ENCODE data around the gene HNRNPH1. TPM values are rescaled to one million over a fixed set of nuclear protein-coding genes. Genes with fewer than 3 reads are reported as not detected.
A peak's percentile ranks its signal among the peaks of the same experiment; 100 is the strongest.

HNRNPH1 gene
- total and polyA plus RNA-seq, 2 experiments from 2014 or later: 410 to 715 TPM

DNA sequence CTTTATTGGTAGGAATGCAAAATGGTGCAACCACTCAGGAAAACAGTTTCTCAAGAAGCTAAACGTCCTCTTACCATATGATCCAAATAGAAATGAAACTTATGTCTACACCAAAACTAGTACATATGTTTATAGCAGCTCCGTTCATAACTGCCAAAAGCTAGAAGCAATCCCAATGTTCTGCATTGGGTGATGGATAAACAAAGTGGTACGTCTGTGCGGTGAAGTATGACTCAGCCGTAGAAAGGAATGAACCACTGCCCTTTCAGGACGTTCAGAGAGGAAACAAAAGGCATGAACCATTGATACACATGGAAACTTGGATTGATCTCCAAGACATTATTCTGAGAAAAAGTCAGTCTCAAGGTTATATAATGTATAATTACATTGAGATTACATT, 27.6 kb downstream of the HNRNPH1 start (continued):
- TF ChIP-seq, protein P1, sequence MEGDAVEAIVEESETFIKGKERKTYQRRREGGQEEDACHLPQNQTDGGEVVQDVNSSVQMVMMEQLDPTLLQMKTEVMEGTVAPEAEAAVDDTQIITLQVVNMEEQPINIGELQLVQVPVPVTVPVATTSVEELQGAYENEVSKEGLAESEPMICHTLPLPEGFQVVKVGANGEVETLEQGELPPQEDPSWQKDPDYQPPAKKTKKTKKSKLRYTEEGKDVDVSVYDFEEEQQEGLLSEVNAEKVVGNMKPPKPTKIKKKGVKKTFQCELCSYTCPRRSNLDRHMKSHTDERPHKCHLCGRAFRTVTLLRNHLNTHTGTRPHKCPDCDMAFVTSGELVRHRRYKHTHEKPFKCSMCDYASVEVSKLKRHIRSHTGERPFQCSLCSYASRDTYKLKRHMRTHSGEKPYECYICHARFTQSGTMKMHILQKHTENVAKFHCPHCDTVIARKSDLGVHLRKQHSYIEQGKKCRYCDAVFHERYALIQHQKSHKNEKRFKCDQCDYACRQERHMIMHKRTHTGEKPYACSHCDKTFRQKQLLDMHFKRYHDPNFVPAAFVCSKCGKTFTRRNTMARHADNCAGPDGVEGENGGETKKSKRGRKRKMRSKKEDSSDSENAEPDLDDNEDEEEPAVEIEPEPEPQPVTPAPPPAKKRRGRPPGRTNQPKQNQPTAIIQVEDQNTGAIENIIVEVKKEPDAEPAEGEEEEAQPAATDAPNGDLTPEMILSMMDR (conservative IDR thresholded peaks at IDR 0.05; ENCODE audit: low read depth in 2 of 2): no peak
- TF ChIP-seq, protein P2, sequence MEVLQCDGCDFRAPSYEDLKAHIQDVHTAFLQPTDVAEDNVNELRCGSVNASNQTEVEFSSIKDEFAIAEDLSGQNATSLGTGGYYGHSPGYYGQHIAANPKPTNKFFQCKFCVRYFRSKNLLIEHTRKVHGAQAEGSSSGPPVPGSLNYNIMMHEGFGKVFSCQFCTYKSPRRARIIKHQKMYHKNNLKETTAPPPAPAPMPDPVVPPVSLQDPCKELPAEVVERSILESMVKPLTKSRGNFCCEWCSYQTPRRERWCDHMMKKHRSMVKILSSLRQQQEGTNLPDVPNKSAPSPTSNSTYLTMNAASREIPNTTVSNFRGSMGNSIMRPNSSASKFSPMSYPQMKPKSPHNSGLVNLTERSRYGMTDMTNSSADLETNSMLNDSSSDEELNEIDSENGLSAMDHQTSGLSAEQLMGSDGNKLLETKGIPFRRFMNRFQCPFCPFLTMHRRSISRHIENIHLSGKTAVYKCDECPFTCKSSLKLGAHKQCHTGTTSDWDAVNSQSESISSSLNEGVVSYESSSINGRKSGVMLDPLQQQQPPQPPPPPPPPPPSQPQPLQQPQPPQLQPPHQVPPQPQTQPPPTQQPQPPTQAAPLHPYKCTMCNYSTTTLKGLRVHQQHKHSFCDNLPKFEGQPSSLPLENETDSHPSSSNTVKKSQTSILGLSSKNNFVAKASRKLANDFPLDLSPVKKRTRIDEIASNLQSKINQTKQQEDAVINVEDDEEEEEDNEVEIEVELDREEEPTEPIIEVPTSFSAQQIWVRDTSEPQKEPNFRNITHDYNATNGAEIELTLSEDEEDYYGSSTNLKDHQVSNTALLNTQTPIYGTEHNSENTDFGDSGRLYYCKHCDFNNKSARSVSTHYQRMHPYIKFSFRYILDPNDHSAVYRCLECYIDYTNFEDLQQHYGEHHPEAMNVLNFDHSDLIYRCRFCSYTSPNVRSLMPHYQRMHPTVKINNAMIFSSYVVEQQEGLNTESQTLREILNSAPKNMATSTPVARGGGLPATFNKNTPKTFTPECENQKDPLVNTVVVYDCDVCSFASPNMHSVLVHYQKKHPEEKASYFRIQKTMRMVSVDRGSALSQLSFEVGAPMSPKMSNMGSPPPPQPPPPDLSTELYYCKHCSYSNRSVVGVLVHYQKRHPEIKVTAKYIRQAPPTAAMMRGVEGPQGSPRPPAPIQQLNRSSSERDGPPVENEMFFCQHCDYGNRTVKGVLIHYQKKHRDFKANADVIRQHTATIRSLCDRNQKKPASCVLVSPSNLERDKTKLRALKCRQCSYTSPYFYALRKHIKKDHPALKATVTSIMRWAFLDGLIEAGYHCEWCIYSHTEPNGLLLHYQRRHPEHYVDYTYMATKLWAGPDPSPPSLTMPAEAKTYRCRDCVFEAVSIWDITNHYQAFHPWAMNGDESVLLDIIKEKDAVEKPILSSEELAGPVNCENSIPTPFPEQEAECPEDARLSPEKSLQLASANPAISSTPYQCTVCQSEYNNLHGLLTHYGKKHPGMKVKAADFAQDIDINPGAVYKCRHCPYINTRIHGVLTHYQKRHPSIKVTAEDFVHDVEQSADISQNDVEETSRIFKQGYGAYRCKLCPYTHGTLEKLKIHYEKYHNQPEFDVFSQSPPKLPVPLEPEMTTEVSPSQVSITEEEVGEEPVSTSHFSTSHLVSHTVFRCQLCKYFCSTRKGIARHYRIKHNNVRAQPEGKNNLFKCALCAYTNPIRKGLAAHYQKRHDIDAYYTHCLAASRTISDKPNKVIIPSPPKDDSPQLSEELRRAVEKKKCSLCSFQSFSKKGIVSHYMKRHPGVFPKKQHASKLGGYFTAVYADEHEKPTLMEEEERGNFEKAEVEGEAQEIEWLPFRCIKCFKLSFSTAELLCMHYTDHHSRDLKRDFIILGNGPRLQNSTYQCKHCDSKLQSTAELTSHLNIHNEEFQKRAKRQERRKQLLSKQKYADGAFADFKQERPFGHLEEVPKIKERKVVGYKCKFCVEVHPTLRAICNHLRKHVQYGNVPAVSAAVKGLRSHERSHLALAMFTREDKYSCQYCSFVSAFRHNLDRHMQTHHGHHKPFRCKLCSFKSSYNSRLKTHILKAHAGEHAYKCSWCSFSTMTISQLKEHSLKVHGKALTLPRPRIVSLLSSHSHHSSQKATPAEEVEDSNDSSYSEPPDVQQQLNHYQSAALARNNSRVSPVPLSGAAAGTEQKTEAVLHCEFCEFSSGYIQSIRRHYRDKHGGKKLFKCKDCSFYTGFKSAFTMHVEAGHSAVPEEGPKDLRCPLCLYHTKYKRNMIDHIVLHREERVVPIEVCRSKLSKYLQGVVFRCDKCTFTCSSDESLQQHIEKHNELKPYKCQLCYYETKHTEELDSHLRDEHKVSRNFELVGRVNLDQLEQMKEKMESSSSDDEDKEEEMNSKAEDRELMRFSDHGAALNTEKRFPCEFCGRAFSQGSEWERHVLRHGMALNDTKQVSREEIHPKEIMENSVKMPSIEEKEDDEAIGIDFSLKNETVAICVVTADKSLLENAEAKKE (CRISPR knock-in tag; IDR thresholded peaks at IDR 0.05): no peak
- TF ChIP-seq JUNB (IDR thresholded peaks at IDR 0.05; ENCODE audit: unreplicated experiment) (no peak), EZH2 (IDR thresholded peaks at IDR 0.05; ENCODE audit: low read depth, unreplicated experiment) (no peak), STAT1 (IDR thresholded peaks at IDR 0.05; ENCODE audit: unreplicated experiment) (no peak)

DNA sequence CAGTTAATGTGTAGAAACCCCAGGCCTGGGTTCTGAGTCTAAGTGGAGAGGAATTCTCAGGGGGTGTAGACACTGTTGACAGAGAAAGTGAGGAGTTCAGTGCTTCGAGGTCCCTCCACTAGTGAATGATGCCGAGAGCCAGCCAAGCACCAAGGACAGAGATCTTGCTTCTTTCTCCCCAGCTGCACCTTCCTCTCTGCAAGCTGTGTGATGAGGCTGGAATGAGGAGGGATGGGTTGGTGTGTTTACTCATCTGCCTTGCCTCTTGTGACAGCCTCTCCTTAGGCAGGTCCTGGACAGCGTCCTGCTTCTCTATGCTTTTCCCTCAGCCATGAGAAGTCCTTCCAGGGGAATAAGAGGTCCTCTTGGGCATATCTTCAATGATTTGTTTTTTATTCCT, 35.3 kb downstream of the HNRNPH1 start:
- Histone ChIP-seq H3K4me1 (ENCODE audit: insufficient read depth) (no peaks in the 10 kb centered on the region), H4K20me1 (replicated peaks; ENCODE audit: insufficient read depth) (no peaks in the 10 kb centered on the region), H3F3A (replicated peaks; ENCODE audit: low read depth) (no peaks in the 10 kb centered on the region; the same call in 1 of the 2 replicates), H3K79me2 (replicated peaks; ENCODE audit: insufficient read depth) (no peaks in the 10 kb centered on the region), H3K9me2 (ENCODE audit: insufficient read depth) (no peaks in the 10 kb centered on the region), H3K4me2 (no peak overlapping the region), H2AFZ (no peak overlapping the region), H3K27ac (ENCODE audit: low read depth) (no peak overlapping the region), H3K27me3 (ENCODE audit: insufficient read depth) (no peaks in the 10 kb centered on the region), H3K36me3 (ENCODE audit: insufficient read depth) (peaks cover 34% of the 10 kb centered on the region), H3K4me3 (no peak overlapping the region)
- TF ChIP-seq EZH2phosphoT487 (IDR thresholded peaks at IDR 0.05; ENCODE audit: unreplicated experiment) (no peak), ZNF114 (CRISPR knock-in tag; IDR thresholded peaks at IDR 0.05) (no peak), STAT1 (IDR thresholded peaks at IDR 0.05; ENCODE audit: unreplicated experiment) (no peak), POLR2AphosphoS5 (IDR thresholded peaks at IDR 0.05; ENCODE audit: low read depth) (no peak), ZNF331 (CRISPR knock-in tag; IDR thresholded peaks at IDR 0.05; ENCODE audit: low read depth) (no peak)
- TF ChIP-seq, protein P3, sequence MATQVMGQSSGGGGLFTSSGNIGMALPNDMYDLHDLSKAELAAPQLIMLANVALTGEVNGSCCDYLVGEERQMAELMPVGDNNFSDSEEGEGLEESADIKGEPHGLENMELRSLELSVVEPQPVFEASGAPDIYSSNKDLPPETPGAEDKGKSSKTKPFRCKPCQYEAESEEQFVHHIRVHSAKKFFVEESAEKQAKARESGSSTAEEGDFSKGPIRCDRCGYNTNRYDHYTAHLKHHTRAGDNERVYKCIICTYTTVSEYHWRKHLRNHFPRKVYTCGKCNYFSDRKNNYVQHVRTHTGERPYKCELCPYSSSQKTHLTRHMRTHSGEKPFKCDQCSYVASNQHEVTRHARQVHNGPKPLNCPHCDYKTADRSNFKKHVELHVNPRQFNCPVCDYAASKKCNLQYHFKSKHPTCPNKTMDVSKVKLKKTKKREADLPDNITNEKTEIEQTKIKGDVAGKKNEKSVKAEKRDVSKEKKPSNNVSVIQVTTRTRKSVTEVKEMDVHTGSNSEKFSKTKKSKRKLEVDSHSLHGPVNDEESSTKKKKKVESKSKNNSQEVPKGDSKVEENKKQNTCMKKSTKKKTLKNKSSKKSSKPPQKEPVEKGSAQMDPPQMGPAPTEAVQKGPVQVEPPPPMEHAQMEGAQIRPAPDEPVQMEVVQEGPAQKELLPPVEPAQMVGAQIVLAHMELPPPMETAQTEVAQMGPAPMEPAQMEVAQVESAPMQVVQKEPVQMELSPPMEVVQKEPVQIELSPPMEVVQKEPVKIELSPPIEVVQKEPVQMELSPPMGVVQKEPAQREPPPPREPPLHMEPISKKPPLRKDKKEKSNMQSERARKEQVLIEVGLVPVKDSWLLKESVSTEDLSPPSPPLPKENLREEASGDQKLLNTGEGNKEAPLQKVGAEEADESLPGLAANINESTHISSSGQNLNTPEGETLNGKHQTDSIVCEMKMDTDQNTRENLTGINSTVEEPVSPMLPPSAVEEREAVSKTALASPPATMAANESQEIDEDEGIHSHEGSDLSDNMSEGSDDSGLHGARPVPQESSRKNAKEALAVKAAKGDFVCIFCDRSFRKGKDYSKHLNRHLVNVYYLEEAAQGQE (IDR thresholded peaks at IDR 0.05; ENCODE audit: unreplicated experiment): peak; percentile 45
- Mint-ChIP-seq H3K9me3 (no peaks in the 10 kb centered on the region), H3K4me1 (no peaks in the 10 kb centered on the region), H3K36me3 (ENCODE audit: low read depth) (peaks cover 70% of the 10 kb centered on the region), H3K27me3 (ENCODE audit: insufficient read depth, low read depth, poor library complexity) (peaks cover 6% of the 10 kb centered on the region), H3K4me3 (no peak overlapping the region), H3K27ac (no peak overlapping the region)
- DNase-seq (ENCODE audit: low spot score) (no peak), ATAC-seq (no peak; the same call in 2 of the 3 replicates)

Data from GM23338 (cell line).